GM12878 (cell line): Measurements from ENCODE around the gene B4GALNT2. TPM values are rescaled to one million over a fixed set of nuclear protein-coding genes. Genes with fewer than 3 reads are reported as not detected.
A peak's percentile ranks its signal among the peaks of the same experiment; 100 is the strongest.

ENCODE experiments used
- CTCF ChIP-seq, 3 experiments: IDR thresholded peaks in 2 of 3; conservative IDR thresholded peaks in 1 of 3; 2 replicates each; pipeline ENCODE4 v1.5.1; 2011; ENCODE audit warnings: low read depth in 3 of 3, low read length in 3 of 3, mild to moderate bottlenecking in 3 of 3, control low read depth in 2 of 3, moderate library complexity in 2 of 3, inconsistent platforms in 1 of 3, mixed read lengths in 1 of 3; ENCODE audit not compliant: control insufficient read depth in 2 of 3, insufficient read depth in 1 of 3; ENCODE audit errors: extremely low read depth in 1 of 3
- HDAC2 ChIP-seq: fragments of 200-600 bp; sonication (generic); IDR thresholded peaks from 2 replicates; pipeline ENCODE4 v1.6.1; 2017
- IRF5 ChIP-seq: fragments of 450-650 bp; IDR thresholded peaks from 2 replicates; pipeline ENCODE4 v1.6.1; 2017; ENCODE audit warnings: borderline replicate concordance
- KLF5 ChIP-seq: fragments of 450-650 bp; IDR thresholded peaks from 2 replicates; pipeline ENCODE4 v1.6.1; 2014; ENCODE audit warnings: mild to moderate bottlenecking; ENCODE audit not compliant: partially characterized antibody
- NFIC ChIP-seq: IDR thresholded peaks from 2 replicates; pipeline ENCODE4 v1.6.1; 2012; ENCODE audit warnings: low read depth, mild to moderate bottlenecking, inconsistent platforms, low read length, moderate library complexity
- PML ChIP-seq: IDR thresholded peaks from 2 replicates; pipeline ENCODE4 v1.6.1; 2012; ENCODE audit warnings: low read length, inconsistent platforms
- POU2F2 ChIP-seq: IDR thresholded peaks from 3 replicates; pipeline ENCODE4 v1.6.1; 2011; ENCODE audit warnings: low read depth, mild to moderate bottlenecking, low read length, borderline replicate concordance
- RAD21 ChIP-seq: IDR thresholded peaks from 2 replicates; pipeline ENCODE4 v1.6.1; 2011; ENCODE audit warnings: mild to moderate bottlenecking, low read depth, low read length, moderate library complexity; ENCODE audit not compliant: insufficient read depth
- RBBP5 ChIP-seq: fragments of 200-600 bp; sonication (generic); conservative IDR thresholded peaks from 2 replicates; pipeline ENCODE4 v1.6.1; 2016
- RELB ChIP-seq: fragments of 450-650 bp; IDR thresholded peaks from 2 replicates; pipeline ENCODE4 v1.6.1; 2017; ENCODE audit warnings: low read depth, mild to moderate bottlenecking, moderate library complexity
- RFX5 ChIP-seq: IDR thresholded peaks from 2 replicates; pipeline ENCODE4 v1.6.1; 2011; ENCODE audit warnings: low read depth, low read length, improper control_type of control experiment
- STAT1 ChIP-seq: fragments of 450-650 bp; conservative IDR thresholded peaks from 2 replicates; pipeline ENCODE4 v1.6.1; 2014; ENCODE audit warnings: antibody characterized with exemption, mild to moderate bottlenecking
- TARDBP ChIP-seq: IDR thresholded peaks from 2 replicates; pipeline ENCODE4 v1.6.1; 2016; ENCODE audit warnings: borderline replicate concordance
- ZNF274 ChIP-seq: IDR thresholded peaks from one replicate; pipeline ENCODE4 v1.8.0; 2011; ENCODE audit not compliant: insufficient read length, insufficient read depth
- polyA plus RNA-seq, 11 experiments: library from polyadenylated mRNA; depleted of rRNA in 4 of 11; unstranded in 6 of 11; stranded (reverse) in 5 of 11; fragments of >200 nt; fragmentation: Nextera tagmentation in 4 of 11; fragmentation: Illumina TruSeq in 1 of 11; extraction: Ambion mirVana in 4 of 11; extraction: Trizol in 1 of 11; gene quantifications; 1 replicate in 1 of 11; 2 replicates in 10 of 11; pipeline versions ENCODE4 v1.2.1 to v1.2.3, GENCODE V29; 2011 to 2016; ENCODE audit warnings: inconsistent platforms in 2 of 11, missing spikeins in 2 of 11, low read depth in 1 of 11
- total RNA-seq, 4 experiments: library from RNA; depleted of rRNA in 3 of 4; stranded (reverse); fragments of >200 nt in 3 of 4; fragmentation: Illumina TruSeq in 1 of 4; extraction: Trizol in 1 of 4; gene quantifications; 2 replicates each; pipeline versions ENCODE4 v1.2.1 to v1.2.3, GENCODE V29; 2013 to 2021
- TF ChIP-seq, protein P1 (sequence below): fragments of 450-650 bp; IDR thresholded peaks from 2 replicates; pipeline ENCODE4 v1.6.1; 2016; ENCODE audit warnings: mild to moderate bottlenecking
- TF ChIP-seq, protein P2 (sequence below): IDR thresholded peaks from 2 replicates; pipeline ENCODE4 v1.6.1; 2012; ENCODE audit warnings: low read depth, low read length, improper control_type of control experiment
- TF ChIP-seq, protein P3 (sequence below): IDR thresholded peaks from 2 replicates; pipeline ENCODE4 v1.6.1; 2011; ENCODE audit warnings: borderline replicate concordance, low read depth, mild to moderate bottlenecking, moderate library complexity, mixed read lengths, low read length; ENCODE audit not compliant: insufficient read depth; ENCODE audit errors: extremely low read length

Gene B4GALNT2
- total and polyA plus RNA-seq, 10 of the 15 experiments (the other 5 are each of a cell fraction or from before 2014, with no cell fraction given): not detected

DNA sequence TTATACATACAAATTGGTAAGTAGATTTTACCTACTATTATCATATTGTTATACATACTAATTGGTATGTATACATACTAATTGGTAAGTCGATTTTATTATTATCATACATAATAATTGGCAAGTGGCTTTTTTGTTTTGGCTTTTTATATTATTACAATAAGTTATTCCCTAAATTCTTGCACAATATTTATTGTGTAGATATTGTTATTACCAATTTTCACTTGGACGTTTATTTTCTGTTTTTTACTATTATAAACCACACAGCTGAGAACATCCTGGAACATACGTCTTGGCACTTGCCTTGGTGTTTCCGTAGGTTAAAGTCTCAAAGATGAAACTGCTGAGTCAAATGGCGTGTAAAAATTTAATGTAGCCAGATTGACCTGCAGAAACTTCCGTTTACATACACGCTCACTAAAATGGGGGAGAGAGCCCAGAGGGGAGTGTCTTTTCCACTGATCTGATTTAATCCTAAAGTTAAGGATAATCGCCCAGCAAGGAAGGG is 58.9 kb downstream of the B4GALNT2 start (continued):
- no peak for TF ChIP-seq CTCF (IDR thresholded peaks at IDR 0.05 in 2 of 3, conservative IDR thresholded peaks at IDR 0.05 in 1 of 3; ENCODE audit: control insufficient read depth in 2 of 3, extremely low read depth in 1 of 3, insufficient read depth in 1 of 3, low read depth in 3 of 3, low read length in 3 of 3)
- peak; percentile 67; the same call in 1 of the 2 replicates for TF ChIP-seq RELB
- TF ChIP-seq RBBP5: no peak
- no peak for TF ChIP-seq KLF5
- TF ChIP-seq ZNF274: no peak
- TF ChIP-seq PML: no peak
- no peak for TF ChIP-seq IRF5
- TF ChIP-seq STAT1: no peak
- TF ChIP-seq, protein P1, sequence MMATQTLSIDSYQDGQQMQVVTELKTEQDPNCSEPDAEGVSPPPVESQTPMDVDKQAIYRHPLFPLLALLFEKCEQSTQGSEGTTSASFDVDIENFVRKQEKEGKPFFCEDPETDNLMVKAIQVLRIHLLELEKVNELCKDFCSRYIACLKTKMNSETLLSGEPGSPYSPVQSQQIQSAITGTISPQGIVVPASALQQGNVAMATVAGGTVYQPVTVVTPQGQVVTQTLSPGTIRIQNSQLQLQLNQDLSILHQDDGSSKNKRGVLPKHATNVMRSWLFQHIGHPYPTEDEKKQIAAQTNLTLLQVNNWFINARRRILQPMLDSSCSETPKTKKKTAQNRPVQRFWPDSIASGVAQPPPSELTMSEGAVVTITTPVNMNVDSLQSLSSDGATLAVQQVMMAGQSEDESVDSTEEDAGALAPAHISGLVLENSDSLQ: no peak
- TF ChIP-seq HDAC2: 0 out of 2 replicates have a peak, but pooled peaks have one; percentile 21
- TF ChIP-seq, protein P2, sequence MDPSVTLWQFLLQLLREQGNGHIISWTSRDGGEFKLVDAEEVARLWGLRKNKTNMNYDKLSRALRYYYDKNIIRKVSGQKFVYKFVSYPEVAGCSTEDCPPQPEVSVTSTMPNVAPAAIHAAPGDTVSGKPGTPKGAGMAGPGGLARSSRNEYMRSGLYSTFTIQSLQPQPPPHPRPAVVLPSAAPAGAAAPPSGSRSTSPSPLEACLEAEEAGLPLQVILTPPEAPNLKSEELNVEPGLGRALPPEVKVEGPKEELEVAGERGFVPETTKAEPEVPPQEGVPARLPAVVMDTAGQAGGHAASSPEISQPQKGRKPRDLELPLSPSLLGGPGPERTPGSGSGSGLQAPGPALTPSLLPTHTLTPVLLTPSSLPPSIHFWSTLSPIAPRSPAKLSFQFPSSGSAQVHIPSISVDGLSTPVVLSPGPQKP: no peak
- TF ChIP-seq, protein P3, sequence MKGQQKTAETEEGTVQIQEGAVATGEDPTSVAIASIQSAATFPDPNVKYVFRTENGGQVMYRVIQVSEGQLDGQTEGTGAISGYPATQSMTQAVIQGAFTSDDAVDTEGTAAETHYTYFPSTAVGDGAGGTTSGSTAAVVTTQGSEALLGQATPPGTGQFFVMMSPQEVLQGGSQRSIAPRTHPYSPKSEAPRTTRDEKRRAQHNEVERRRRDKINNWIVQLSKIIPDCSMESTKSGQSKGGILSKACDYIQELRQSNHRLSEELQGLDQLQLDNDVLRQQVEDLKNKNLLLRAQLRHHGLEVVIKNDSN: no peak
- TF ChIP-seq TARDBP: no peak
- TF ChIP-seq NFIC: peak; percentile 77; the same call in 1 of the 2 replicates
- no peak for TF ChIP-seq RAD21
- TF ChIP-seq RFX5: no peak
- TF ChIP-seq POU2F2: 0 out of 3 replicates have a peak, but pooled peaks have one; percentile 42
